ENCODE measurements around the gene PTPRN2. TPM values are rescaled to one million over a fixed set of nuclear protein-coding genes. Genes with fewer than 3 reads are reported as not detected.

Gene PTPRN2
- total and polyA plus RNA-seq, 9 of the 15 experiments (the other 6 are each of a cell fraction or from before 2014, with no cell fraction given): not detected

DNA sequence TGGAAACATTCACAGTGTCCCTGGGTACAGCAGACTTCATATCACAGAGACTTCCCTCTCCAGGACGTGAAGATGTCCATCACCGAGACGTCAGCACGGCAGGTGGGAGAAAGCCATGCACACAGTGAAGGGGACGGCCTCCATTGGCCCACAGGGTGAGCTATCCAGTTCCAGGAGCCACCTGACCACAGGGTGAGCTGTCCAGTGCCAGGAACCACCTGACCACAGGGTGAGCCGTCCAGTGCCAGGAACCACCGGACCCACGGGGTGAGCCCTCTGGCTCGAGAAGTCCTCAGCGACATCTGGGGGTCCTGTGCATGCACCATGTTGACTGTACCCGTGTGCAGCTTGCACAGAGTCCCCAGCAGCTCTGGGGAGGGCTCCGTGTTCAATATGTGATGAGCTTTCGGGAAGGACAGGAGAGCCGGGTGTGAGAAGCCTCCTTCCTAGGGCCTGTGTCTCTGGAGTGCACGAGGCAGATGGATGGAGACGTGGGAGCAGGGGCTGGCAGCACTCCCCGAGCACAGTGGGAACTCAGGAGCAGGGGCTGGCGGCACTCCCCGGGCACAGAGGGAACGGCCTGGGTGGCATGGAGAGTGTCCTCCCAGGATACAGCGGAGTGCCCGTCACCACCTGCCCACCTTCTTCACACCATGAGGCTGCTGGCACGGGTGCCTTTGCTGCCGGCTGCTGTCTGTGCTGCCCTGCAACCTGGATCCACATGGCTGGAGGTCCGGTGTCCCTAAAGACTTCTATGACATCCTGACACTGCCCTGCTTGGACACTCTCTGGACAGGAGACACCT, 634.6 kb downstream of the PTPRN2 start:
- ChIA-PET CTCF (ENCODE audit: low intra/inter-chr PET ratio) (no interaction called here), POLR2A (no interaction called here)
- no peaks in the 10 kb centered on the region for H3K9me1 ChIP-seq (ENCODE audit: control insufficient read depth, insufficient read depth, low read length)
- no peaks in the 10 kb centered on the region for H3K9me3 ChIP-seq (replicated peaks; ENCODE audit: control insufficient read depth, insufficient read depth, low read depth, low read length)
- no peak overlapping the region for H3K27ac ChIP-seq (ENCODE audit: extremely low read depth, low read depth, low read length)
- peaks cover 0 to 36% of the 10 kb centered on the region in 2 experiments; a peak in 2 of 5 replicates for H3K27me3 ChIP-seq (ENCODE audit: control insufficient read depth in 2 of 2, insufficient read depth in 2 of 2, low read length in 2 of 2)
- intact Hi-C loops (cut with micrococcal nuclease) (no loop called here), in situ Hi-C loops (cut with MboI) (no loop called here)
- no peaks in the 10 kb centered on the region for H4K20me1 ChIP-seq (replicated peaks; ENCODE audit: control insufficient read depth, insufficient read depth, low read length)
- WGBS (ENCODE audit: insufficient coverage, low coverage, missing lambda C conversion rate): under 1% methylated on average over 25 of the region's 25 CpGs
- H3K4me1 ChIP-seq (replicated peaks in 1 of 2; ENCODE audit: control insufficient read depth in 2 of 2, insufficient read depth in 2 of 2, low read length in 2 of 2): no peaks in the 10 kb centered on the region
- no peaks in the 10 kb centered on the region for H3K79me2 ChIP-seq (ENCODE audit: control insufficient read depth, insufficient read depth, low read length)
- no peaks in the 10 kb centered on the region for H3K36me3 ChIP-seq (ENCODE audit: control insufficient read depth, insufficient read depth, low read length)
- FAIRE-seq (no peak), ATAC-seq (no peak), DNase-seq (ENCODE audit: extremely low read depth in 1 of 4, low spot score in 3 of 4) (no peak)
- H2AFZ ChIP-seq (ENCODE audit: low read depth, low read length): no peak overlapping the region
- no TSS peak for BruUV-seq (replicated peaks)
- no peak for TF ChIP-seq ZNF740 (CRISPR knock-in tag; IDR thresholded peaks at IDR 0.05)
- TF ChIP-seq ZNF740 (tag; IDR thresholded peaks at IDR 0.05): no peak
- TF ChIP-seq KLF10 (CRISPR knock-in tag; IDR thresholded peaks at IDR 0.05): no peak
- no peak for TF ChIP-seq TCF7L2 (IDR thresholded peaks at IDR 0.05; ENCODE audit: low read depth, low read length)
- no peak for TF ChIP-seq ZNF77 (CRISPR knock-in tag; IDR thresholded peaks at IDR 0.05)
- TF ChIP-seq PPARD (CRISPR knock-in tag; IDR thresholded peaks at IDR 0.05): no peak
- H3K4me3 ChIP-seq: no peak overlapping the region
- H3K9ac ChIP-seq (ENCODE audit: insufficient read depth in 1 of 2, low read depth in 2 of 2, low read length in 2 of 2): no peak overlapping the region
- no peak overlapping the region for H3K4me2 ChIP-seq (ENCODE audit: insufficient read depth, low read length)
